Heart right ventricle (tissue), 16 donors: ENCODE data around the gene DIS3L2. TPM values are rescaled to one million over a fixed set of nuclear protein-coding genes. Genes with fewer than 3 reads are reported as not detected.
"Not testable (repeated sequence)": the region's sequence is repeated elsewhere in the genome, so short reads cannot be mapped to it uniquely, and the experiment has no call there.

Source experiments
- ATAC-seq, 8 donors: fragments of 200-7000 bp; cut with Tn5 transposase; one replicate each; pipeline ENCODE4 v1.9.1; 2020; ENCODE audit warnings: mild to moderate bottlenecking in 8 of 8, moderate library complexity in 8 of 8, moderate number of reproducible peaks in 1 of 8
- DNase-seq, 2 donors: peaks; one replicate each; pipeline ENCODE4 v3.0.0-alpha.2; 2020
- H3K27ac ChIP-seq, 10 donors: fragments of 200-600 bp; sonication (generic) in 2 of 10; one replicate each; pipeline versions ENCODE4 v1.5.0 to v1.8.0; 2020 to 2022; ENCODE audit warnings: mild to moderate bottlenecking in 3 of 10
- H3K27me3 ChIP-seq, 7 donors: fragments of 200-600 bp; one replicate each; pipeline ENCODE4 v1.8.0; 2021 to 2022; ENCODE audit warnings: mild to moderate bottlenecking in 2 of 7
- H3K36me3 ChIP-seq, 9 donors: fragments of 200-600 bp; sonication (generic) in 1 of 9; one replicate each; pipeline versions ENCODE4 v1.5.0 to v1.8.0; 2020 to 2022; ENCODE audit warnings: mild to moderate bottlenecking in 2 of 9
- H3K4me1 ChIP-seq, 9 donors: fragments of 200-600 bp; sonication (generic) in 1 of 9; one replicate each; pipeline versions ENCODE4 v1.5.0 to v1.8.0; 2020 to 2022; ENCODE audit warnings: mild to moderate bottlenecking in 4 of 9
- H3K4me3 ChIP-seq, 10 donors: fragments of 200-600 bp; sonication (generic) in 2 of 10; one replicate each; pipeline versions ENCODE4 v1.5.0 to v1.8.0; 2020 to 2022; ENCODE audit warnings: mild to moderate bottlenecking in 7 of 10, moderate library complexity in 2 of 10
- H3K9me3 ChIP-seq, 11 donors: fragments of 200-600 bp in 10 of 11; sonication (generic) in 2 of 11; one replicate each; pipeline versions ENCODE4 v1.5.0 to v1.8.0; 2013 to 2022; ENCODE audit warnings: mild to moderate bottlenecking in 2 of 11, control low read depth in 1 of 11, moderate library complexity in 1 of 11
- CTCF ChIP-seq, 9 donors: fragments of 200-600 bp; sonication (generic) in 2 of 9; IDR thresholded peaks; one replicate each; pipeline versions ENCODE4 v1.5.0 to v1.8.0; 2021 to 2022; ENCODE audit warnings: antibody characterized with exemption in 9 of 9, mild to moderate bottlenecking in 5 of 9, moderate library complexity in 1 of 9
- WGBS, 2 donors: extraction: QIAGEN DNeasy Blood & Tissue Kit; methylation state at CpG; one replicate each; pipeline ENCODE4 v1.1.7; 2013; ENCODE audit warnings: inconsistent platforms in 1 of 2; 5-methylcytosine and 5-hydroxymethylcytosine counted together
- intact Hi-C, 10 donors: fragments of 100-400 bp; cut with DNase I; formaldehyde crosslinking; loops; one replicate each; pipeline versions ENCODE4 v1.11.1 to v1.14.2; 2022
- polyA plus RNA-seq, 2 donors: library from polyadenylated mRNA; stranded (reverse); fragments of 200-250 nt; gene quantifications; one replicate each; pipeline ENCODE4 v1.2.3, GENCODE V29; 2013
- total RNA-seq, 10 donors: library from RNA; stranded (reverse); fragmentation: NEBNext Ultra II Directional in 3 of 10; extraction: Animal tissue kit (Norgen Biotek cat#: 25700) in 3 of 10; gene quantifications; one replicate each; pipeline versions ENCODE4 v1.2.1 to v1.2.4, GENCODE V29; 2021 to 2023
- donor health status: Arrhythmogenic right ventricular cardiomyopathy.
- donor health status: ischemic (EF 13 %, LVEDD 7.1; RV severe dilation, severe dysfunction).
- donor health status: healthy with polysubstance abuse.
- donor health status: DM: no; HTN: yes; CAD: no.
- donor health status: DM: no; HTN: no; CAD: no.
- donor health status: ischemic (EF 25% LVEDD 6.9; RV normal size, moderate dysfunction).
- donor health status: ischemic (EF 25% LVEDD 5.7; RV mildly dilated, moderate dysfunction).
- donor health status: healthy.
- donor health status: DM: yes; HTN: yes; CAD: no.
- donor health status: Ischemic cardiomyopathy.
- donor health status: ischemic (EF 35%, LVEDD 5.7; RV mildly dilated, moderate dysfunction).
- donor health status: nonischemic (EF 11% LVEDD 7.7; RV severe dilation, severe dysfunction).
- donor health status: DM: yes; HTN: yes; CAD: no.
- donor health status: PGD.
- donor health status: ischemic (EF 29% LVEDD 5.4; RV normal size, mild dysfunction).
- donor health status: nonischemic (EF 23%, LVEDD 6.1; RV moderate dilation, normal function).

Gene DIS3L2
- total and polyA plus RNA-seq, 12 donors: 9.5 to 24.5 (median 18.5) TPM

- Histone ChIP-seq H3K4me3 (no peak overlapping the region), H3K27me3 (no peaks in the 10 kb centered on the region), H3K4me1 (peaks cover 0 to 13% (median 4%) of the 10 kb centered on the region in 9 donors), H3K27ac (no peak overlapping the region), H3K9me3 (peaks cover 0 to 13% (median 0%) of the 10 kb centered on the region in 11 donors), H3K36me3 (no peaks in the 10 kb centered on the region)
- TF ChIP-seq CTCF (IDR thresholded peaks at IDR 0.05): no peak
- WGBS, 2 donors: 92 to 95% methylated on average over 2 of the region's 2 CpGs
- DNase-seq (no peak), ATAC-seq (no peak)
- intact Hi-C loops: no loop called here
Measured at GRCh38 chr2:232103140-232103737, 141.7 kb downstream of the DIS3L2 start.

GRCh38 chr2:232104076-232104646 lies 142.6 kb downstream of the DIS3L2 start:
- Histone ChIP-seq H3K4me1 (peaks cover 0 to 13% (median 4%) of the 10 kb centered on the region in 9 donors), H3K9me3 (peaks cover 0 to 13% (median 0%) of the 10 kb centered on the region in 11 donors), H3K4me3 (no peak overlapping the region), H3K27ac (no peak overlapping the region), H3K27me3 (no peaks in the 10 kb centered on the region), H3K36me3 (no peaks in the 10 kb centered on the region)
- DNase-seq: no peak
- ATAC-seq: no peak
- no peak for TF ChIP-seq CTCF (IDR thresholded peaks at IDR 0.05)
- WGBS, 2 donors: 97 to 98% methylated on average over 2 of the region's 2 CpGs
- intact Hi-C loops: no loop called here

GRCh38 chr2:232111551-232111950 lies 150.0 kb downstream of the DIS3L2 start:
- H3K36me3 ChIP-seq: no peaks in the 10 kb centered on the region
- H3K27me3 ChIP-seq: no peaks in the 10 kb centered on the region
- intact Hi-C loops: no loop called here
- no peak for DNase-seq
- no peak for ATAC-seq
- no peaks in the 10 kb centered on the region for H3K4me1 ChIP-seq
- no peak for TF ChIP-seq CTCF (IDR thresholded peaks at IDR 0.05)
- no peak overlapping the region for H3K4me3 ChIP-seq
- WGBS, 2 donors: 93 to 100% methylated on average over 1 of the region's 1 CpG
- H3K27ac ChIP-seq: no peak overlapping the region
- H3K9me3 ChIP-seq: no peaks in the 10 kb centered on the region

GRCh38 chr2:232113821-232114220 lies 152.3 kb downstream of the DIS3L2 start:
- Histone ChIP-seq H3K27ac (no peak overlapping the region), H3K36me3 (no peaks in the 10 kb centered on the region), H3K4me3 (no peak overlapping the region), H3K9me3 (no peaks in the 10 kb centered on the region), H3K27me3 (no peaks in the 10 kb centered on the region), H3K4me1 (no peaks in the 10 kb centered on the region)
- DNase-seq: no peak
- no peak for ATAC-seq
- TF ChIP-seq CTCF (IDR thresholded peaks at IDR 0.05): no peak
- intact Hi-C loops: no loop called here
- 90 to 98% methylated on average over 1 of the region's 1 CpG for WGBS, 2 donors

GRCh38 chr2:232115728-232116361 lies 154.3 kb downstream of the DIS3L2 start:
- intact Hi-C loops, H3K4me3 ChIP-seq, H3K27ac ChIP-seq, H3K9me3 ChIP-seq, H3K4me1 ChIP-seq, H3K27me3 ChIP-seq, DNase-seq, H3K36me3 ChIP-seq: not testable (repeated sequence)
- ATAC-seq: peak in 1 of 8 donors; percentile 39
- 72 to 79% methylated on average over 6 of the region's 6 CpGs for WGBS, 2 donors
